PC-3 (cell line): ENCODE data around the gene SOCS4.
"Not testable (repeated sequence)": the region's sequence is repeated elsewhere in the genome, so short reads cannot be mapped to it uniquely, and the experiment has no call there.

ENCODE experiments used
- EZH2 ChIP-seq: fragments of 300-600 bp; sonication (generic); IDR thresholded peaks from one replicate; pipeline ENCODE4 v1.6.1; 2017; ENCODE audit warnings: antibody characterized with exemption, mild to moderate bottlenecking, low read length; ENCODE audit not compliant: unreplicated experiment
- EZH2phosphoT487 ChIP-seq: fragments of 300-600 bp; sonication (generic); IDR thresholded peaks from 2 replicates; pipeline ENCODE4 v1.6.1; 2018; ENCODE audit warnings: mild to moderate bottlenecking, antibody characterized with exemption, low read length, borderline replicate concordance
- TF ChIP-seq, protein P1 (sequence below): fragments of 300-600 bp; sonication (generic); conservative IDR thresholded peaks from 2 replicates; pipeline ENCODE4 v1.5.1; 2017; ENCODE audit warnings: antibody characterized with exemption, low read depth, mild to moderate bottlenecking, low read length

DNA sequence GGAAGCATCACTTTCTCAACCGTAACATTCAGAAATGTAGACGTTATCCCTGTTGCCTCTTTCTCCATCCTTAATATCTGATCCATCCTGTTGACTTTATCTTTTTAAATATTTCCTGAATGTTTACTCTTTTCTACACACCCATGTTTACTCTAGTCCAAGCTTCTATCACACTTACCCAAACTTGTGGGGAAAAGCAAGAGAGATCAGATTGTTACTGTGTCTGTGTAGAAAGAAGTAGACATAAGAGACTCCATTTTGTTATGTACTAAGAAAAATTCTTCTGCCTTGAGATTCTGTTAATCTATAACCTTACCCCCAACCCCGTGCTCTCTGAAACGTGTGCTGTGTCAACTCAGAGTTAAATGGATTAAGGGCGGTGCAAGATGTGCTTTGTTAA is 2.7 kb upstream of the SOCS4 start:
- TF ChIP-seq, protein P1, sequence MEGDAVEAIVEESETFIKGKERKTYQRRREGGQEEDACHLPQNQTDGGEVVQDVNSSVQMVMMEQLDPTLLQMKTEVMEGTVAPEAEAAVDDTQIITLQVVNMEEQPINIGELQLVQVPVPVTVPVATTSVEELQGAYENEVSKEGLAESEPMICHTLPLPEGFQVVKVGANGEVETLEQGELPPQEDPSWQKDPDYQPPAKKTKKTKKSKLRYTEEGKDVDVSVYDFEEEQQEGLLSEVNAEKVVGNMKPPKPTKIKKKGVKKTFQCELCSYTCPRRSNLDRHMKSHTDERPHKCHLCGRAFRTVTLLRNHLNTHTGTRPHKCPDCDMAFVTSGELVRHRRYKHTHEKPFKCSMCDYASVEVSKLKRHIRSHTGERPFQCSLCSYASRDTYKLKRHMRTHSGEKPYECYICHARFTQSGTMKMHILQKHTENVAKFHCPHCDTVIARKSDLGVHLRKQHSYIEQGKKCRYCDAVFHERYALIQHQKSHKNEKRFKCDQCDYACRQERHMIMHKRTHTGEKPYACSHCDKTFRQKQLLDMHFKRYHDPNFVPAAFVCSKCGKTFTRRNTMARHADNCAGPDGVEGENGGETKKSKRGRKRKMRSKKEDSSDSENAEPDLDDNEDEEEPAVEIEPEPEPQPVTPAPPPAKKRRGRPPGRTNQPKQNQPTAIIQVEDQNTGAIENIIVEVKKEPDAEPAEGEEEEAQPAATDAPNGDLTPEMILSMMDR = not testable (repeated sequence)
- not testable (repeated sequence) for TF ChIP-seq EZH2, EZH2phosphoT487
